CD4-positive, alpha-beta T cell (primary cell): ENCODE measurements around the gene HIP1. TPM values are rescaled to one million over a fixed set of nuclear protein-coding genes. Genes with fewer than 3 reads are reported as not detected.

Experiments used
- ATAC-seq: fragments of 200-7000 bp; cut with Tn5 transposase; one replicate; pipeline ENCODE4 v1.10.0; 2022; ENCODE audit warnings: mild to moderate bottlenecking; ENCODE audit not compliant: poor library complexity
- CTCF ChIA-PET: fragments of 350-600 bp; sonication (Branson Sonifier 250); formaldehyde crosslinking; loops from one replicate; lab custom pipeline; 2021; ENCODE audit warnings: antibody characterized with exemption, inconsistent platforms; lab: Charles Lee
- POLR2A ChIA-PET: fragments of 350-600 bp; sonication (Branson Sonifier 250); formaldehyde crosslinking; loops from one replicate; lab custom pipeline; 2021; ENCODE audit warnings: antibody characterized with exemption, inconsistent platforms; lab: Charles Lee
- DNase-seq, 14 experiments: peaks; one replicate each; pipeline ENCODE4 v3.0.0-alpha.2; 2013 to 2020; ENCODE audit warnings: mixed read lengths in 2 of 14
- H3K27ac ChIP-seq, 2 donors: one replicate each; pipeline versions ENCODE4 v1.5.1 to v1.7.0; 2013; ENCODE audit warnings: low read length in 2 of 2, low read depth in 1 of 2, mild to moderate bottlenecking in 1 of 2
- H3K27me3 ChIP-seq, 2 experiments: 1 replicate in 1 of 2; 2 replicates in 1 of 2; pipeline versions ENCODE4 v1.6.1 to v1.7.0; 2013; ENCODE audit warnings: low read length in 2 of 2, control low read depth in 1 of 2, mild to moderate bottlenecking in 1 of 2, moderate library complexity in 1 of 2; ENCODE audit not compliant: insufficient read depth in 2 of 2, control insufficient read depth in 1 of 2
- H3K36me3 ChIP-seq: one replicate; pipeline ENCODE4 v1.6.1; 2013; ENCODE audit warnings: low read length, control low read depth; ENCODE audit not compliant: insufficient read depth
- H3K4me1 ChIP-seq: one replicate; pipeline ENCODE4 v1.6.1; 2013; ENCODE audit warnings: low read length, control low read depth; ENCODE audit not compliant: insufficient read depth
- H3K4me3 ChIP-seq: one replicate; pipeline ENCODE4 v1.5.1; 2013; ENCODE audit warnings: mild to moderate bottlenecking, low read length, moderate library complexity
- H3K9me3 ChIP-seq, 2 experiments: 1 replicate in 1 of 2; 2 replicates in 1 of 2; pipeline versions ENCODE4 v1.6.1 to v1.7.0; 2013; ENCODE audit warnings: low read length in 2 of 2, mild to moderate bottlenecking in 2 of 2, control low read depth in 1 of 2, moderate library complexity in 1 of 2; ENCODE audit not compliant: control insufficient read depth in 1 of 2, insufficient read depth in 1 of 2
- H3K27ac Mint-ChIP-seq: one replicate; pipeline ENCODE4 v1.8.0; 2020; ENCODE audit warnings: mixed read lengths
- H3K27me3 Mint-ChIP-seq: one replicate; pipeline ENCODE4 v1.8.0; 2021; ENCODE audit warnings: mixed read lengths
- H3K36me3 Mint-ChIP-seq: one replicate; pipeline ENCODE4 v1.8.0; 2021; ENCODE audit warnings: low read depth, mixed read lengths
- H3K4me1 Mint-ChIP-seq: one replicate; pipeline ENCODE4 v1.8.0; 2021; ENCODE audit warnings: low read depth, mixed read lengths
- H3K4me3 Mint-ChIP-seq: one replicate; pipeline ENCODE4 v1.8.0; 2020; ENCODE audit warnings: mild to moderate bottlenecking, mixed read lengths
- H3K9me3 Mint-ChIP-seq: one replicate; pipeline ENCODE4 v1.8.0; 2020; ENCODE audit warnings: mixed read lengths
- CTCF ChIP-seq: fragments of 200-600 bp; IDR thresholded peaks from one replicate; pipeline ENCODE4 v1.8.0; 2022; ENCODE audit warnings: antibody characterized with exemption, mild to moderate bottlenecking
- intact Hi-C, 2 experiments: fragments of 100-400 bp; cut with DNase I in 1 of 2; cut with micrococcal nuclease in 1 of 2; formaldehyde crosslinking; loops; one replicate each; pipeline versions ENCODE4 v1.15.1 to v1.9.0; 2023 to 2025; cut with DNase I, micrococcal nuclease
- total RNA-seq, 174 experiments: library from RNA in 2 of 174; stranded (reverse) in 2 of 174; gene quantifications; one replicate each; pipeline ENCODE4 v1.2.3 and lab custom pipeline; 2021 to 2026

The HIP1 gene
- total RNA-seq, 2 experiments from 2014 or later: 1.5 to 1.7 TPM

GRCh38 chr7:75646571-75647102 lies 92.1 kb downstream of the HIP1 start:
- Histone ChIP-seq H3K9me3 (peaks cover 0 to 21% of the 10 kb centered on the region in 2 experiments), H3K4me3 (no peak overlapping the region), H3K4me1 (no peaks in the 10 kb centered on the region), H3K36me3 (no peaks in the 10 kb centered on the region), H3K27me3 (no peaks in the 10 kb centered on the region), H3K27ac (no peak overlapping the region)
- Mint-ChIP-seq H3K27ac (no peak overlapping the region), H3K4me3 (no peak overlapping the region), H3K4me1 (no peaks in the 10 kb centered on the region), H3K27me3 (peaks cover 4% of the 10 kb centered on the region), H3K9me3 (no peaks in the 10 kb centered on the region), H3K36me3 (no peaks in the 10 kb centered on the region)
- no peak for TF ChIP-seq CTCF
- no peak for DNase-seq
- ChIA-PET CTCF (no interaction called here), POLR2A (no interaction called here)
- intact Hi-C loops: no loop called here
- no peak for ATAC-seq

- Mint-ChIP-seq H3K27ac (no peak overlapping the region), H3K27me3 (peaks cover 4% of the 10 kb centered on the region), H3K4me3 (no peak overlapping the region), H3K4me1 (no peaks in the 10 kb centered on the region), H3K36me3 (no peaks in the 10 kb centered on the region), H3K9me3 (no peaks in the 10 kb centered on the region)
- peaks cover 0 to 21% of the 10 kb centered on the region in 2 experiments for H3K9me3 ChIP-seq
- ChIA-PET POLR2A (no interaction called here), CTCF (no interaction called here)
- no peak for TF ChIP-seq CTCF
- ATAC-seq (no peak), DNase-seq (no peak)
- no peak overlapping the region for H3K27ac ChIP-seq
- H3K4me1 ChIP-seq: no peaks in the 10 kb centered on the region
- no peaks in the 10 kb centered on the region for H3K36me3 ChIP-seq
- H3K27me3 ChIP-seq: no peaks in the 10 kb centered on the region
- intact Hi-C loops: no loop called here
- no peak overlapping the region for H3K4me3 ChIP-seq
These were observed 93.2 kb downstream of the HIP1 start for GRCh38 chr7:75645570-75645969.

GRCh38 chr7:75644589-75644988 lies 94.2 kb downstream of the HIP1 start:
- no peak for TF ChIP-seq CTCF
- Mint-ChIP-seq H3K27me3 (peaks cover 4% of the 10 kb centered on the region), H3K4me1 (peaks cover 6% of the 10 kb centered on the region), H3K27ac (no peak overlapping the region), H3K36me3 (no peaks in the 10 kb centered on the region), H3K4me3 (no peak overlapping the region), H3K9me3 (no peaks in the 10 kb centered on the region)
- CTCF ChIA-PET: no interaction called here
- POLR2A ChIA-PET: no interaction called here
- H3K27ac ChIP-seq: no peak overlapping the region
- H3K4me1 ChIP-seq: peaks cover 6% of the 10 kb centered on the region
- ATAC-seq: no peak
- intact Hi-C loops: loop anchor here in 1 of 2 experiments (5.0 kb wide), 1 partner anchor 572 kb away; the partner anchor contains the start of gene RCC1L
- H3K27me3 ChIP-seq: no peaks in the 10 kb centered on the region
- no peak for DNase-seq
- H3K9me3 ChIP-seq: peaks cover 0 to 24% of the 10 kb centered on the region in 2 experiments
- H3K36me3 ChIP-seq: no peaks in the 10 kb centered on the region
- H3K4me3 ChIP-seq: no peak overlapping the region
